ENCODE results near the gene PEX10. TPM values are rescaled to one million over a fixed set of nuclear protein-coding genes. Genes with fewer than 3 reads are reported as not detected.

PEX10 gene
- total and polyA plus RNA-seq, 5 donors from 2014 or later: 6.3 to 9.7 (median 7.9) TPM

GRCh38 chr1:2395245-2395644 lies 17.1 kb downstream of the PEX10 start:
- peak overlapping the region in 1 of 3 donors; percentile 6 for H3K27ac Mint-ChIP-seq
- Histone ChIP-seq H3K4me1 (ENCODE audit: control insufficient read depth, insufficient read depth, low read length, poor library complexity, severe bottlenecking) (peaks cover 32% of the 10 kb centered on the region), H3K27ac (ENCODE audit: insufficient read depth, low read length, poor library complexity, severe bottlenecking) (no peak overlapping the region), H3K36me3 (ENCODE audit: control insufficient read depth, insufficient read depth, low read length) (peaks cover 57% of the 10 kb centered on the region), H3K27me3 (ENCODE audit: control insufficient read depth, insufficient read depth, low read length) (no peaks in the 10 kb centered on the region), H3K4me3 (ENCODE audit: low read depth, low read length) (no peak overlapping the region), H3K9me3 (ENCODE audit: control insufficient read depth in 2 of 2, low read length in 2 of 2) (no peaks in the 10 kb centered on the region)
- DNase-seq (no peak), ATAC-seq (ENCODE audit: low read depth in 2 of 2) (no peak)
- peaks cover 0 to 53% (median 30%) of the 10 kb centered on the region in 4 donors for H3K4me1 Mint-ChIP-seq
- peaks cover 15% of the 10 kb centered on the region for H3K36me3 Mint-ChIP-seq
- H3K4me3 Mint-ChIP-seq: peak overlapping the region in 1 of 4 donors; percentile 27
- no peaks in the 10 kb centered on the region for H3K27me3 Mint-ChIP-seq
- H3K9me3 Mint-ChIP-seq: no peaks in the 10 kb centered on the region

DNA sequence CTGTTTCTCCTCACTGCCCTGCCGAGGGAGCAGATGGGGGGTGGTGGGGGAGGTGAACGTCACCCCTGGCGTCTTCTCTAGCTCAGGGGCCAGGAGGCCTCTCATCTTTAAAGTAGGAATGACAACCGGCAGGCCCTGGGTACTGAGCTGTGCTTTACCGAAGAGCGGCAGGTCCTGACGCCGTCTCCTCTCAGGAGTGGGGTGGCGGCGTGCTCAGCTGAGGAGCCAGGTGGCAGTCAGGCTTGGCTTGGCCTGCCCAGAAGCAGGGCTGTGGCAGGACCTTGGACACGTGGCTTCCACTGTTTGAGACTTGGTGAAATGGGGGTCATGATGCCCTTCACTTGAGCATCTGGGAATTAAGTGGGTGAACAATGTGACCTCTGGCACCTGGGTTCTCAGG lies 17.6 kb downstream of the PEX10 start:
- DNase-seq: no peak
- no peaks in the 10 kb centered on the region for H3K9me3 ChIP-seq (ENCODE audit: control insufficient read depth in 2 of 2, low read length in 2 of 2)
- no peak overlapping the region for H3K27ac ChIP-seq (ENCODE audit: insufficient read depth, low read length, poor library complexity, severe bottlenecking)
- Mint-ChIP-seq H3K27me3 (no peaks in the 10 kb centered on the region), H3K9me3 (no peaks in the 10 kb centered on the region), H3K27ac (peak overlapping the region in 1 of 3 donors; percentile 52), H3K36me3 (peaks cover 15% of the 10 kb centered on the region), H3K4me1 (peaks cover 0 to 58% (median 30%) of the 10 kb centered on the region in 4 donors), H3K4me3 (no peak overlapping the region)
- no peak for ATAC-seq (ENCODE audit: low read depth in 2 of 2)
- peaks cover 32% of the 10 kb centered on the region for H3K4me1 ChIP-seq (ENCODE audit: control insufficient read depth, insufficient read depth, low read length, poor library complexity, severe bottlenecking)
- H3K36me3 ChIP-seq (ENCODE audit: control insufficient read depth, insufficient read depth, low read length): peaks cover 52% of the 10 kb centered on the region
- no peaks in the 10 kb centered on the region for H3K27me3 ChIP-seq (ENCODE audit: control insufficient read depth, insufficient read depth, low read length)
- H3K4me3 ChIP-seq (ENCODE audit: low read depth, low read length): no peak overlapping the region

GRCh38 chr1:2394220-2394619 lies 18.1 kb downstream of the PEX10 start:
- Mint-ChIP-seq H3K4me3 (peak overlapping the region in 2 of 4 donors; percentile 57 to 92), H3K4me1 (peaks cover 0 to 55% (median 29%) of the 10 kb centered on the region in 4 donors), H3K36me3 (peaks cover 11% of the 10 kb centered on the region), H3K27ac (peak overlapping the region; percentile 42 to 79 (median 52)), H3K27me3 (no peaks in the 10 kb centered on the region), H3K9me3 (no peaks in the 10 kb centered on the region)
- Histone ChIP-seq H3K36me3 (ENCODE audit: control insufficient read depth, insufficient read depth, low read length) (peaks cover 47% of the 10 kb centered on the region), H3K4me1 (ENCODE audit: control insufficient read depth, insufficient read depth, low read length, poor library complexity, severe bottlenecking) (peaks cover 32% of the 10 kb centered on the region), H3K27ac (ENCODE audit: insufficient read depth, low read length, poor library complexity, severe bottlenecking) (no peak overlapping the region), H3K4me3 (ENCODE audit: low read depth, low read length) (no peak overlapping the region), H3K9me3 (ENCODE audit: control insufficient read depth in 2 of 2, low read length in 2 of 2) (no peaks in the 10 kb centered on the region), H3K27me3 (ENCODE audit: control insufficient read depth, insufficient read depth, low read length) (no peaks in the 10 kb centered on the region)
- ATAC-seq (ENCODE audit: low read depth in 2 of 2): no peak
- DNase-seq: no peak

GRCh38 chr1:2393471-2393877 lies 18.9 kb downstream of the PEX10 start:
- Mint-ChIP-seq H3K27me3 (no peaks in the 10 kb centered on the region), H3K36me3 (peaks cover 8% of the 10 kb centered on the region)

DNA sequence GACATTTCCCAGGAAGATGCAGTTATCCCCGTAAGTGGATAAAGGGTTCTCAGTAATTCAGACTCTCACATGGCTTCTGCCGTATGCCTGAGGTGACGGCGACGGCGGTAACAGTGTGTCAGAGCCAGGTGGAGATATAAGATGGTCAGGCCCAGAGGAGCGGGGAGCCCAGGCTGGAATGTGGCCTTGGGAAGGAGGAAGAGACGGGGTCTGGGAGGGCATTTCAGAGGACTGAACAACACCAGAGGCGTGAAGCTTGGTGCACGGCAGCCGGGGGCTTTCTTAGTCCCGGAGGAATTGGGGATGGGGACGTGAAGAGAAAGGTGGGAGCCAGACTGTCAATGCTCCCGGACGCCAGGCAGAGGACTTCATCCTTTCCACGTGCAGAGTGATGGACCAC lies 19.7 kb downstream of the PEX10 start:
- DNase-seq (no peak), ATAC-seq (ENCODE audit: low read depth in 2 of 2) (no peak)
- H3K4me1 Mint-ChIP-seq: peaks cover 0 to 53% (median 28%) of the 10 kb centered on the region in 4 donors
- H3K9me3 Mint-ChIP-seq: no peaks in the 10 kb centered on the region
- peaks cover 32% of the 10 kb centered on the region for H3K4me1 ChIP-seq (ENCODE audit: control insufficient read depth, insufficient read depth, low read length, poor library complexity, severe bottlenecking)
- peak overlapping the region; percentile 75 to 95 (median 92) for H3K4me3 Mint-ChIP-seq
- H3K27ac Mint-ChIP-seq: peak overlapping the region; percentile 90 to 93 (median 91)
- H3K27me3 Mint-ChIP-seq: no peaks in the 10 kb centered on the region
- peaks cover 8% of the 10 kb centered on the region for H3K36me3 Mint-ChIP-seq
- peaks cover 36% of the 10 kb centered on the region for H3K36me3 ChIP-seq (ENCODE audit: control insufficient read depth, insufficient read depth, low read length)
- peak overlapping the region; percentile 86 for H3K4me3 ChIP-seq (ENCODE audit: low read depth, low read length)
- H3K27ac ChIP-seq (ENCODE audit: insufficient read depth, low read length, poor library complexity, severe bottlenecking): peak overlapping the region; percentile 5
- no peaks in the 10 kb centered on the region for H3K9me3 ChIP-seq (ENCODE audit: control insufficient read depth in 2 of 2, low read length in 2 of 2)
- H3K27me3 ChIP-seq (ENCODE audit: control insufficient read depth, insufficient read depth, low read length): no peaks in the 10 kb centered on the region

More at GRCh38 chr1:2393471-2393877, 18.9 kb downstream of the PEX10 start:
- H3K4me1 ChIP-seq (ENCODE audit: control insufficient read depth, insufficient read depth, low read length, poor library complexity, severe bottlenecking): peaks cover 32% of the 10 kb centered on the region
- Mint-ChIP-seq H3K4me3 (peak overlapping the region in 3 of 4 donors; percentile 75 to 92 (median 92)), H3K9me3 (no peaks in the 10 kb centered on the region), H3K4me1 (peaks cover 0 to 53% (median 28%) of the 10 kb centered on the region in 4 donors), H3K27ac (peak overlapping the region in 2 of 3 donors; percentile 90 to 93)
- no peak for ATAC-seq (ENCODE audit: low read depth in 2 of 2)
- H3K9me3 ChIP-seq (ENCODE audit: control insufficient read depth in 2 of 2, low read length in 2 of 2): no peaks in the 10 kb centered on the region
- peak overlapping the region; percentile 86 for H3K4me3 ChIP-seq (ENCODE audit: low read depth, low read length)
- H3K27me3 ChIP-seq (ENCODE audit: control insufficient read depth, insufficient read depth, low read length): no peaks in the 10 kb centered on the region
- H3K27ac ChIP-seq (ENCODE audit: insufficient read depth, low read length, poor library complexity, severe bottlenecking): no peak overlapping the region
- H3K36me3 ChIP-seq (ENCODE audit: control insufficient read depth, insufficient read depth, low read length): peaks cover 41% of the 10 kb centered on the region
- no peak for DNase-seq

DNA sequence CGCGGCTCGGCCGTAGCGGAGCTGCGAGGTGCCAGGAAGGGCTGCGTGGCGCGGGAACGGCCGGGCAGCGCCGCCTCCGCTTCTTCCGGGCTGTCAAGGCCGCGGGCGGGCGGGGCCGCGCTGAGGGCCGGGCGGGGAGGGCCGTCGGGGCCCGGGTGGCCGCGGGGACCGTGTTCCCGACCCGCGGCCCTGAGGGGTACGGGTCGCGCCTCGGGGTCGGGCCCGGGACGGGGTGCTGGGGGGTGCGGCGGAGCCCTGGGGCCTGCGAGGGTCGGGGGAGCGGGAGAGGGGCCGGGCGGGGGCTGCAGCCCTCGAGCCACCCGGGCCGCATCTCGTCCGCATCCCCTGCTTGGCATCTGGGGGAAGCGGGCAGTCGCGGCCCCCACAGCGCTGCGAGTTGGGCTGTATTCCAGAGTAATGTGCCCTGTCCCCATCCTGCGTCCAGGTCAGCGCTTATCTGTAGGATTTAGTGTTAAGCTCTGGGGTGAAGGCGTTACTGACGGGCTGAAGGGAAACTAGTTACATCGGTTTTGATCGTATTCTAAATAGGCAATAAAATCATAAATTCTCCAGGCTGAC lies 20.3 kb downstream of the PEX10 start:
- Mint-ChIP-seq H3K27ac (peak overlapping the region; percentile 90 to 93 (median 91)), H3K4me3 (peak overlapping the region; percentile 92 to 95 (median 94)), H3K4me1 (peaks cover 0 to 50% (median 28%) of the 10 kb centered on the region in 4 donors), H3K27me3 (no peaks in the 10 kb centered on the region), H3K9me3 (no peaks in the 10 kb centered on the region), H3K36me3 (peaks cover 6% of the 10 kb centered on the region)
- Histone ChIP-seq H3K27ac (ENCODE audit: insufficient read depth, low read length, poor library complexity, severe bottlenecking) (peak overlapping the region; percentile 78), H3K36me3 (ENCODE audit: control insufficient read depth, insufficient read depth, low read length) (peaks cover 30% of the 10 kb centered on the region), H3K27me3 (ENCODE audit: control insufficient read depth, insufficient read depth, low read length) (no peaks in the 10 kb centered on the region), H3K9me3 (ENCODE audit: control insufficient read depth in 2 of 2, low read length in 2 of 2) (no peaks in the 10 kb centered on the region), H3K4me3 (ENCODE audit: low read depth, low read length) (peak overlapping the region; percentile 86), H3K4me1 (ENCODE audit: control insufficient read depth, insufficient read depth, low read length, poor library complexity, severe bottlenecking) (peaks cover 32% of the 10 kb centered on the region)
- ATAC-seq (ENCODE audit: low read depth in 2 of 2) (peak in 1 of 2 donors; percentile 2), DNase-seq (no peak)

DNA sequence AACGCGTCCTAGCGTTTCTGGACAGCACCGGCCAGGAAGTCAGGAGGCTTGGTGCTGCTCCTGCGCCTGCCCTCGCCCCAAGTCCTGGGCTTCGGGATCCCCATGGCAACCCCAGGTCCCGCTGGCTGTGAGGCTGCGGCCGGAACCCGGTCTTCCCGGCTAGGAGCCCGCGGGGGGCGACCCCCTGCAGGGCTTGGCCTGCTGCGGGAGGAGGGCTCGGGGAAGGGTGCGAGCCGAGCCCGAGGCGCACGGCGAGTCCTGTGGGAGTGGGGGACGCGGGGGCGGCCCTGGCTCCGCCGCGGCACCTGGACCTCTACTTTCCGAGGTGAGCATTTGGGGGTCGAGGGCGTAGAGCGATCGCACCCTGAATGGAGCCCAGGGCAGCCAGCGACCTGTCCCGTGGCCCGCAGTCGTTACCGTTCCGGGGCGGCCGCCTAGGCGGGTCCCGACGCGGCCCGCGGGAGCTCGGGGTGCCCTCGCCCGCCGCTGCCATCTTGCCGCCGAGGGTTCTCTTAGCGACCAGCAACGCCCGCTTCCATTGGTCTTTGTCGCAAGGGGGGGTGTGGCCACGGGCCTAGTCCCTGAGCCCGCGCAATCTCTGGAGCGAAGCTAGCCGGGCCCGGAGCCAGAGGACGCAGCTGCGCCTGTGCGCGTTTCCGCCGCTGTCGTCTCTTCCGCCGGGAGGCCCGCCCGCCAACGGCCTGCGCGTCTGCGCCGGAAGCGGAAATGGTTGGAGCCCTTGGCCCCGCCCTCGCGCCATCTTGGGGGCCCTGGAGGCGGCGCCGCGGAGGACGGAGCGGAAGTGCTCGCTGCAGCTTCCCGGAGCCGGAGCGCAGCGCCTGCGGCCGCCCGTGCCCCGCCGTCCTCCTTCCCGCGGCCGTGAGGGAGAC lies 21.1 kb downstream of the PEX10 start, which contains the start of the genes MORN1 and RER1:
Gene MORN1, minus strand, starts transcription at position 514 of the 890 bp plus-strand sequence. Its CDS starts 21 bp downstream, at position 493.
Gene RER1, plus strand, starts transcription at position 801 of the 890 bp plus-strand sequence. CDS start 3,950 bp downstream, outside the sequence.
- ATAC-seq (ENCODE audit: low read depth in 2 of 2): peak; percentile 96 to 97
- H3K4me3 Mint-ChIP-seq: peak within 1 kb of the TSS; percentile 92 to 98 (median 94)
- no peaks in the 10 kb centered on the region for H3K27me3 Mint-ChIP-seq
- peak within 1 kb of the TSS; percentile 90 to 93 (median 91) for H3K27ac Mint-ChIP-seq
- peaks cover 22% of the 10 kb centered on the region for H3K36me3 ChIP-seq (ENCODE audit: control insufficient read depth, insufficient read depth, low read length)
- peak; percentile 99 to 100 (median 99) for DNase-seq
- H3K27me3 ChIP-seq (ENCODE audit: control insufficient read depth, insufficient read depth, low read length): no peaks in the 10 kb centered on the region
- H3K36me3 Mint-ChIP-seq: no peaks in the 10 kb centered on the region
- H3K9me3 Mint-ChIP-seq: no peaks in the 10 kb centered on the region
- H3K27ac ChIP-seq (ENCODE audit: insufficient read depth, low read length, poor library complexity, severe bottlenecking): peak within 1 kb of the TSS; percentile 78
- H3K4me1 ChIP-seq (ENCODE audit: control insufficient read depth, insufficient read depth, low read length, poor library complexity, severe bottlenecking): peaks cover 32% of the 10 kb centered on the region
- no peaks in the 10 kb centered on the region for H3K9me3 ChIP-seq (ENCODE audit: control insufficient read depth in 2 of 2, low read length in 2 of 2)
- peaks cover 0 to 44% (median 25%) of the 10 kb centered on the region in 4 donors for H3K4me1 Mint-ChIP-seq
- H3K4me3 ChIP-seq (ENCODE audit: low read depth, low read length): peak within 1 kb of the TSS; percentile 86

Data from CD4-positive, CD25-positive, alpha-beta regulatory T cell (primary cell).